NCI-H2196 (cell line): ENCODE results near the gene BRCA2.
A peak's percentile ranks its signal among the peaks of the same experiment; 100 is the strongest.

ENCODE experiments used
- DNase-seq: peaks from one replicate; lab custom pipeline; 2025; ENCODE audit not compliant: unreplicated experiment; lab: John Stamatoyannopoulos, UW

BRCA2 gene

GRCh38 chr13:32315238-32316027, at the start of gene BRCA2, which contains the start of gene ZAR1L:
Gene BRCA2 (plus strand): TSS chr13:32315508. CDS start chr13:32316461, 953 bp downstream.
Gene ZAR1L (minus strand): TSS chr13:32315363. CDS start chr13:32311925, 3,438 bp downstream.
- peak; percentile 68 for DNase-seq

- DNase-seq = no peak
Observed at GRCh38 chr13:32265726-32266125, 49.6 kb upstream of the BRCA2 start.

- DNase-seq = no peak
Observed at GRCh38 chr13:32266130-32266529, 49.2 kb upstream of the BRCA2 start.

GRCh38 chr13:32267836-32268439, 47.4 kb upstream of the BRCA2 start:
- peak; percentile 7 for DNase-seq

GRCh38 chr13:32272021-32272683, 43.2 kb upstream of the BRCA2 start:
- DNase-seq = no peak

GRCh38 chr13:32277839-32278238, 37.5 kb upstream of the BRCA2 start:
- no peak for DNase-seq

GRCh38 chr13:32278426-32278825, 36.9 kb upstream of the BRCA2 start:
- no peak for DNase-seq

- DNase-seq = no peak
Observed at GRCh38 chr13:32281096-32281495, 34.2 kb upstream of the BRCA2 start.

- DNase-seq = no peak
Observed at GRCh38 chr13:32282096-32282711, 33.1 kb upstream of the BRCA2 start.

- no peak for DNase-seq
Observed at GRCh38 chr13:32284927-32285632, 30.2 kb upstream of the BRCA2 start.

GRCh38 chr13:32285633-32285965, 29.7 kb upstream of the BRCA2 start:
- DNase-seq = no peak

- no peak for DNase-seq
Observed at GRCh38 chr13:32297206-32297605, 18.1 kb upstream of the BRCA2 start.

- no peak for DNase-seq
Observed at GRCh38 chr13:32298695-32299094, 16.6 kb upstream of the BRCA2 start.

- no peak for DNase-seq
Observed at GRCh38 chr13:32299893-32300292, 15.4 kb upstream of the BRCA2 start.

- no peak for DNase-seq
Observed at GRCh38 chr13:32300406-32300805, 14.9 kb upstream of the BRCA2 start.

GRCh38 chr13:32300920-32301319, 14.4 kb upstream of the BRCA2 start:
- DNase-seq = no peak

- no peak for DNase-seq
Observed at GRCh38 chr13:32302461-32302860, 12.8 kb upstream of the BRCA2 start.

GRCh38 chr13:32305646-32306045, 9.7 kb upstream of the BRCA2 start:
- no peak for DNase-seq

- no peak for DNase-seq
Observed at GRCh38 chr13:32309312-32310133, 5.8 kb upstream of the BRCA2 start.

- no peak for DNase-seq
Observed at GRCh38 chr13:32310134-32310706, 5.1 kb upstream of the BRCA2 start.
